ENCODE data around the gene APOO. TPM values are rescaled to one million over a fixed set of nuclear protein-coding genes. Genes with fewer than 3 reads are reported as not detected.
"Not testable (repeated sequence)": the region's sequence is repeated elsewhere in the genome, so short reads cannot be mapped to it uniquely, and the experiment has no call there.

APOO gene
- total and polyA plus RNA-seq, 2 experiments from 2014 or later, result 32.8 to 72.4 TPM

- no peak for TF ChIP-seq REST (IDR thresholded peaks at IDR 0.05; ENCODE audit: unreplicated experiment)
- TF ChIP-seq ZNF331 (CRISPR knock-in tag; IDR thresholded peaks at IDR 0.05; ENCODE audit: low read depth), result no peak
- TF ChIP-seq JUNB (IDR thresholded peaks at IDR 0.05; ENCODE audit: unreplicated experiment), result no peak
- no peak for TF ChIP-seq NANOG (IDR thresholded peaks at IDR 0.05; ENCODE audit: borderline replicate concordance)
Measured at GRCh38 chrX:23861215-23861896, 46.4 kb downstream of the APOO start (continued).

GRCh38 chrX:23859238-23859637 lies 48.5 kb downstream of the APOO start:
- not testable (repeated sequence) for H3K27ac Mint-ChIP-seq; H3K4me3 Mint-ChIP-seq; H3K4me1 Mint-ChIP-seq; DNase-seq (ENCODE audit: low spot score); H3K36me3 Mint-ChIP-seq (ENCODE audit: low read depth); H3F3A ChIP-seq (replicated peaks; ENCODE audit: low read depth); H3K79me2 ChIP-seq (replicated peaks; ENCODE audit: insufficient read depth); H3K4me2 ChIP-seq; ATAC-seq; H3K9me3 Mint-ChIP-seq; H3K36me3 ChIP-seq (ENCODE audit: insufficient read depth); H3K9me2 ChIP-seq (ENCODE audit: insufficient read depth); H3K27ac ChIP-seq (ENCODE audit: low read depth); H3K4me1 ChIP-seq (ENCODE audit: insufficient read depth); H2AFZ ChIP-seq; H3K27me3 Mint-ChIP-seq (ENCODE audit: insufficient read depth, low read depth, poor library complexity); H3K4me3 ChIP-seq; H4K20me1 ChIP-seq (replicated peaks; ENCODE audit: insufficient read depth); H3K27me3 ChIP-seq (ENCODE audit: insufficient read depth)

GRCh38 chrX:23857935-23858334 lies 49.8 kb downstream of the APOO start:
- no peaks in the 10 kb centered on the region for H3K4me1 Mint-ChIP-seq
- no peak overlapping the region for H3K4me3 Mint-ChIP-seq
- H3K9me3 Mint-ChIP-seq, result no peaks in the 10 kb centered on the region
- Histone ChIP-seq H3K4me2 (no peak overlapping the region), H3K36me3 (ENCODE audit: insufficient read depth) (no peaks in the 10 kb centered on the region), H3K4me3 (no peak overlapping the region), H3K27ac (ENCODE audit: low read depth) (no peak overlapping the region), H3F3A (replicated peaks; ENCODE audit: low read depth) (no peaks in the 10 kb centered on the region), H2AFZ (no peak overlapping the region), H3K9me2 (ENCODE audit: insufficient read depth) (no peaks in the 10 kb centered on the region), H4K20me1 (replicated peaks; ENCODE audit: insufficient read depth) (no peaks in the 10 kb centered on the region), H3K27me3 (ENCODE audit: insufficient read depth) (no peaks in the 10 kb centered on the region), H3K4me1 (ENCODE audit: insufficient read depth) (no peaks in the 10 kb centered on the region), H3K79me2 (replicated peaks; ENCODE audit: insufficient read depth) (no peaks in the 10 kb centered on the region)
- DNase-seq (ENCODE audit: low spot score) (no peak), ATAC-seq (no peak)
- H3K27ac Mint-ChIP-seq, result no peak overlapping the region; the same call in 1 of the 2 replicates
- peaks cover 3% of the 10 kb centered on the region; the same call in 1 of the 3 replicates for H3K36me3 Mint-ChIP-seq (ENCODE audit: low read depth)
- peaks cover 1% of the 10 kb centered on the region for H3K27me3 Mint-ChIP-seq (ENCODE audit: insufficient read depth, low read depth, poor library complexity)
- TF ChIP-seq CREB1 (CRISPR knock-in tag; IDR thresholded peaks at IDR 0.05; ENCODE audit: low read depth) (no peak), EZH2 (IDR thresholded peaks at IDR 0.05; ENCODE audit: low read depth, unreplicated experiment) (no peak), POLR2AphosphoS5 (IDR thresholded peaks at IDR 0.05; ENCODE audit: low read depth) (no peak), REST (IDR thresholded peaks at IDR 0.05; ENCODE audit: unreplicated experiment) (no peak), NANOG (IDR thresholded peaks at IDR 0.05; ENCODE audit: borderline replicate concordance) (no peak), STAT1 (IDR thresholded peaks at IDR 0.05; ENCODE audit: unreplicated experiment) (no peak), ZNF114 (CRISPR knock-in tag; IDR thresholded peaks at IDR 0.05) (no peak)
